Liver (tissue), 9 donors: ENCODE data around the gene ACER2. TPM values are rescaled to one million over a fixed set of nuclear protein-coding genes. Genes with fewer than 3 reads are reported as not detected.

ENCODE experiments used
- DNase-seq: peaks from one replicate; pipeline ENCODE4 v3.0.0-alpha.2; 2017; ENCODE audit warnings: low spot score
- H3K27ac ChIP-seq, 2 donors: one replicate each; pipeline ENCODE4 v1.7.0; 2013; ENCODE audit warnings: inconsistent platforms in 2 of 2, low read length in 2 of 2, control low read depth in 1 of 2, low read depth in 1 of 2, mild to moderate bottlenecking in 1 of 2
- H3K27me3 ChIP-seq, 4 donors: one replicate each; pipeline versions ENCODE4 v1.6.1 to v1.7.0; 2013; ENCODE audit warnings: low read length in 3 of 4, inconsistent platforms in 1 of 4, mild to moderate bottlenecking in 1 of 4, moderate library complexity in 1 of 4; ENCODE audit not compliant: control insufficient read depth in 4 of 4, insufficient read depth in 4 of 4
- H3K36me3 ChIP-seq, 4 donors: one replicate each; pipeline versions ENCODE4 v1.6.1 to v1.7.0; 2013; ENCODE audit warnings: low read length in 3 of 4, mild to moderate bottlenecking in 3 of 4, low read depth in 1 of 4, moderate library complexity in 1 of 4; ENCODE audit not compliant: control insufficient read depth in 4 of 4, insufficient read depth in 3 of 4
- H3K4me1 ChIP-seq, 4 donors: one replicate each; pipeline versions ENCODE4 v1.6.1 to v1.7.0; 2013; ENCODE audit warnings: low read length in 3 of 4, mild to moderate bottlenecking in 3 of 4, moderate library complexity in 1 of 4; ENCODE audit not compliant: control insufficient read depth in 4 of 4, insufficient read depth in 4 of 4
- H3K4me3 ChIP-seq, 3 donors: one replicate each; pipeline versions ENCODE4 v1.6.1 to v1.7.0; 2013; ENCODE audit warnings: low read length in 3 of 3, control low read depth in 1 of 3, low read depth in 1 of 3, mild to moderate bottlenecking in 1 of 3
- H3K9ac ChIP-seq, 2 donors: one replicate each; pipeline ENCODE4 v1.7.0; 2013; ENCODE audit warnings: low read length in 2 of 2, mild to moderate bottlenecking in 2 of 2, moderate library complexity in 2 of 2, control low read depth in 1 of 2, low read depth in 1 of 2
- H3K9me3 ChIP-seq, 4 donors: one replicate each; pipeline versions ENCODE4 v1.6.1 to v1.7.0; 2013; ENCODE audit warnings: low read length in 3 of 4; ENCODE audit not compliant: control insufficient read depth in 4 of 4
- GABPA ChIP-seq, 2 donors: IDR thresholded peaks in 1 of 2; conservative IDR thresholded peaks in 1 of 2; 2 replicates each; pipeline ENCODE4 v1.6.1; 2016; ENCODE audit warnings: antibody characterized with exemption in 2 of 2, mild to moderate bottlenecking in 1 of 2, moderate library complexity in 1 of 2
- HNF4A ChIP-seq, 2 donors: conservative IDR thresholded peaks; 2 replicates each; pipeline ENCODE4 v1.6.1; 2016; ENCODE audit warnings: antibody characterized with exemption in 2 of 2, mild to moderate bottlenecking in 2 of 2
- HNF4G ChIP-seq: IDR thresholded peaks from 2 replicates; pipeline ENCODE4 v1.6.1; 2016; ENCODE audit warnings: antibody characterized with exemption
- MAX ChIP-seq: IDR thresholded peaks from 2 replicates; pipeline ENCODE4 v1.6.1; 2016; ENCODE audit warnings: antibody characterized with exemption
- RAD21 ChIP-seq, 2 donors: IDR thresholded peaks; 2 replicates each; pipeline ENCODE4 v1.6.1; 2016; ENCODE audit warnings: antibody characterized with exemption in 2 of 2, mild to moderate bottlenecking in 2 of 2
- REST ChIP-seq: IDR thresholded peaks from 2 replicates; pipeline ENCODE4 v1.6.1; 2016; ENCODE audit warnings: antibody characterized with exemption, mild to moderate bottlenecking
- TAF1 ChIP-seq: conservative IDR thresholded peaks from 2 replicates; pipeline ENCODE4 v1.6.1; 2016; ENCODE audit warnings: antibody characterized with exemption, mild to moderate bottlenecking
- YY1 ChIP-seq: IDR thresholded peaks from 2 replicates; pipeline ENCODE4 v1.6.1; 2016; ENCODE audit warnings: antibody characterized with exemption, mild to moderate bottlenecking
- ZBTB33 ChIP-seq: IDR thresholded peaks from 2 replicates; pipeline ENCODE4 v1.6.1; 2016; ENCODE audit warnings: antibody characterized with exemption
- WGBS: extraction: QIAGEN DNeasy Blood & Tissue Kit; methylation state at CpG from one replicate; pipeline ENCODE4 v1.1.7; 2013; 5-methylcytosine and 5-hydroxymethylcytosine counted together
- polyA plus RNA-seq, 2 donors: library from polyadenylated mRNA; stranded (reverse) in 1 of 2; unstranded in 1 of 2; fragments of 200-250 nt in 1 of 2; fragments of >200 nt in 1 of 2; fragmentation: Nextera tagmentation in 1 of 2; extraction: Ambion mirVana in 1 of 2; gene quantifications; one replicate each; pipeline versions ENCODE4 v1.2.1 to v1.2.3, GENCODE V29; 2013 to 2015
- total RNA-seq, 2 donors: library from RNA; depleted of rRNA; stranded (reverse); fragments of >200 nt; gene quantifications; one replicate each; pipeline ENCODE4 v1.2.3, GENCODE V29; 2014
- TF ChIP-seq, protein P1 (sequence below): fragments of 150-350 bp; IDR thresholded peaks from 2 replicates; pipeline ENCODE4 v1.5.1; 2017; ENCODE audit warnings: improper control_type of control experiment, low read depth, low read length; ENCODE audit not compliant: missing input control
- donor health status: healthy.
- donor health status: healthy.
- donor health status: healthy.
- donor health status: healthy.
- donor health status: healthy.

Gene ACER2
- total and polyA plus RNA-seq, 4 donors, result 0.47 to 4.0 (median 1.9) TPM

DNA sequence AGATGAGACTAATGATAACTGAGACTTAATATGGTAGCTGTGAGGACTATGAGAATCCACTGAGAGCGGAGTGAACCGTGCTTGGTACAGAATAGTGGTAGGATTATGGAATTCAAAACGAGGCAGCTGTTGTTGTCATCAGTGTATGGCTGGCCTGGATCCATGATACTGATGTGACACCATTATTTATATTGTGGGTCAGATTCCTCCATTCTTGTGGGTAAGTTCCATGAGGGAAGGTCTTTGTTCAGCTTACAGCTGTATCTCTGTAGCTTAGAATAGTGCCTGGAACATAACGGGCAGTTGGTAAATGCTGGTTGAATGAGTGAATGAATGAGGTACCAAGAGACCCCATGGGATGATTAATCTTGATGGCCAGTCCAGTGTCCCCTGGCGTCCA is 61.8 kb downstream of the ACER2 start:
- H3K27me3 ChIP-seq, result no peaks in the 10 kb centered on the region
- no peak overlapping the region for H3K27ac ChIP-seq
- TF ChIP-seq MAX, result no peak
- no peak for DNase-seq
- H3K4me3 ChIP-seq, result no peak overlapping the region
- no peaks in the 10 kb centered on the region for H3K9me3 ChIP-seq
- no peaks in the 10 kb centered on the region for H3K36me3 ChIP-seq
- WGBS, result 72% methylated on average over 5 of the region's 5 CpGs
- no peak overlapping the region for H3K9ac ChIP-seq
- H3K4me1 ChIP-seq, result peaks cover 0 to 5% (median 0%) of the 10 kb centered on the region in 4 donors

- no peak overlapping the region for H3K9ac ChIP-seq
- H3K27ac ChIP-seq, result no peak overlapping the region
- no peak for DNase-seq
- TF ChIP-seq GABPA (IDR thresholded peaks at IDR 0.05 in 1 of 2, conservative IDR thresholded peaks at IDR 0.05 in 1 of 2) (no peak), RAD21 (IDR thresholded peaks at IDR 0.05) (no peak), YY1 (no peak), ZBTB33 (no peak), TAF1 (no peak), MAX (no peak), HNF4A (conservative IDR thresholded peaks at IDR 0.05) (no peak)
- H3K9me3 ChIP-seq, result no peaks in the 10 kb centered on the region
- H3K36me3 ChIP-seq, result no peaks in the 10 kb centered on the region
- peaks cover 0 to 5% (median 0%) of the 10 kb centered on the region in 4 donors for H3K4me1 ChIP-seq
- no peaks in the 10 kb centered on the region for H3K27me3 ChIP-seq
- WGBS, result 68% methylated on average over 10 of the region's 10 CpGs
- H3K4me3 ChIP-seq, result no peak overlapping the region
Observed at GRCh38 chr9:19470981-19471650, 62.3 kb downstream of the ACER2 start.

DNA sequence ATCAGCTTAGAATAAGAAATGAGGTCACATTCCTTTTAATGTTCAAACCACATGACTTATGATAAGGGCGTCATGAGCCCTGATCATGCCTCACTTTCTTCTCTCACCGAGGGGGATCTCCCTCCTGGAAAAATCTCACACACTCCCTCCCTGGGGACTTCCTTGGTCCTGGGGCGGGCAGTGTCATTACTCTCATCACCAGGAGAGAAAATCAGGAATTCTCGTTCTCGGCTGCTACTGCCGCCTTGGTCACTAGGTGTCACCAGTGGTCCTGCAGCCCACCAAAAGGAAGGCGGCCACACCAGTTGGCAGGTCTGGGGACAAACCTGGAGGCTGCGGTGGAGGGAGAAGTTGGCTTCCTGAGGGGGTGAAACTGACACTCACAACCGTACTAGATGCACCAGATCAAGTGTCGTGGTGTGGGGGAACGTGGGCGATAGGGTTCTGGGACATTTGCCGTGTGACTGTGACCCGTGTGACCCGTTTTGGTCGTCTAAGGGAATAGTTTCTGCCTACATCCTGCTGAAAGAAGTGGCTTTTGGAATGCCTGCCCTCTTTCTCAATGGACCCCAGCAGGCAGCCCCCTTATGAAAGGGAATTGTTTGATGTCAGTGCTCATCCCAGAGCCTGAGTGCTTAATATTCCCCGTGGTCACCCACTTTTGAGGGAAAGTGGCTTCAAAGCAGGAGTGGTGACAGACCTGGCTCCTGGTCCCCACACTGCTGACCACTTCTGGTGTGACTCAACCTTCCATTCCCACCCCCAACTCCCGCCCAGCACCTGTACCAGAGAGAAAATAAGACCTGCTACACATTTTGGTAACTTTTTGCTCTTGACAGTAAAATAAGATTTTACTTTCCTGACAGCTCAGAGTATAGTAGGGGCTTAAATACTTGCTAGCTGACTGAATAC is 63.2 kb downstream of the ACER2 start:
- DNase-seq, result peak; percentile 51
- H3K27me3 ChIP-seq, result no peaks in the 10 kb centered on the region
- no peak overlapping the region for H3K4me3 ChIP-seq
- peaks cover 0 to 5% (median 0%) of the 10 kb centered on the region in 4 donors for H3K4me1 ChIP-seq
- 12% methylated on average over 18 of the region's 18 CpGs for WGBS
- no peak overlapping the region for H3K9ac ChIP-seq
- H3K36me3 ChIP-seq, result no peaks in the 10 kb centered on the region
- TF ChIP-seq RAD21 (IDR thresholded peaks at IDR 0.05) (peak; percentile 68 to 82), HNF4G (no peak), REST (no peak)
- TF ChIP-seq, protein P1, sequence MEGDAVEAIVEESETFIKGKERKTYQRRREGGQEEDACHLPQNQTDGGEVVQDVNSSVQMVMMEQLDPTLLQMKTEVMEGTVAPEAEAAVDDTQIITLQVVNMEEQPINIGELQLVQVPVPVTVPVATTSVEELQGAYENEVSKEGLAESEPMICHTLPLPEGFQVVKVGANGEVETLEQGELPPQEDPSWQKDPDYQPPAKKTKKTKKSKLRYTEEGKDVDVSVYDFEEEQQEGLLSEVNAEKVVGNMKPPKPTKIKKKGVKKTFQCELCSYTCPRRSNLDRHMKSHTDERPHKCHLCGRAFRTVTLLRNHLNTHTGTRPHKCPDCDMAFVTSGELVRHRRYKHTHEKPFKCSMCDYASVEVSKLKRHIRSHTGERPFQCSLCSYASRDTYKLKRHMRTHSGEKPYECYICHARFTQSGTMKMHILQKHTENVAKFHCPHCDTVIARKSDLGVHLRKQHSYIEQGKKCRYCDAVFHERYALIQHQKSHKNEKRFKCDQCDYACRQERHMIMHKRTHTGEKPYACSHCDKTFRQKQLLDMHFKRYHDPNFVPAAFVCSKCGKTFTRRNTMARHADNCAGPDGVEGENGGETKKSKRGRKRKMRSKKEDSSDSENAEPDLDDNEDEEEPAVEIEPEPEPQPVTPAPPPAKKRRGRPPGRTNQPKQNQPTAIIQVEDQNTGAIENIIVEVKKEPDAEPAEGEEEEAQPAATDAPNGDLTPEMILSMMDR, result peak; percentile 51
- no peaks in the 10 kb centered on the region for H3K9me3 ChIP-seq
- no peak overlapping the region for H3K27ac ChIP-seq
